HG02623 (cell line): ENCODE results near the gene FZD2.
"Not testable (repeated sequence)": the region's sequence is repeated elsewhere in the genome, so short reads cannot be mapped to it uniquely, and the experiment has no call there.

Source experiments
- ATAC-seq: cut with Tn5 transposase; IDR thresholded peaks from one replicate; pipeline ENCODE4 v1.9.1; 2021; ENCODE audit warnings: moderate library complexity; ENCODE audit not compliant: unreplicated experiment

Gene FZD2

DNA sequence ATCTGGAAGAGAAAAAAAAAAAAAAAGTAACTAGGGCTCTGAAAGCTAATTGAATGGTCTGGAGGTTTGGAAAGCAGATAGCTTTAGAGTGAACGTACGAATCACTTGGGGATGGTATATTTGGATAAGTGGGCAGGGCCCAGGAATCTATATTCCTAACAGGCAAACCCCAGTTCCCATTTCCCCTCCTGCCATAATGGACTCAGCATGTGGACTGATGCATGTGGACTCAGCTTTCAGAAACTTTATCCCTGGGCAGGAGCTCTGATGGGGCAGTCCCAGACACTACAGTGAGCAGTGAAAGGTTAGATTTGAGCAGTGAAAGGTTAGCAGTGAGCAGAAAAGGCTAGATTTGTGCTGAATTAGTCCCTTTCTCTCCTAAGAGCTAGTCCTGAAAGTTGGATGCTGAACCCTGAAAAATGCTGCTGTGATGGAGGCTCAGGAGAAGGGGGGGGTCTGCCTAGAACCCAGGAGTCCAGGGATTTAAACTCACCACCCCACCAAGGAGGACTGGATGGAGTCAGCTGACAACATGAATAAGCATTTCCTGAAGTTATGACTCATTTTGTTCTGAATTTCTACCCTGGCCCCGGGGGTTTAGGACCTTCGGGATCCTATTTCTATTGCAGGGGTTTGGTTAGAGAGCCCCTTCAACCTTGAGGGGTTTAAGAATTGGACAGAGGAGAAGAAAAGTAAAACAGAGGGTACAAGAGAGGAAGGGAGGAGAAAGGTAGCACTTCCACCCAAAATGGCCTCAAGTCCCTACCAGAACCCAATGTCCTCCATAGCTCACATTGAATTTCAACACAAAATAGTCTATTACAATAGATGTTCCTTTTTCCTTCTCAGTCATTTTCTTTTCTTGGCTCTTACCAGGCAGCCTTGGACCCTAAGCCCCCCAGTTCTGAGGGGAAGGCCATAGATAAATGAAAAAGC, 10.3 kb upstream of the FZD2 start:
- ATAC-seq: no peak

DNA sequence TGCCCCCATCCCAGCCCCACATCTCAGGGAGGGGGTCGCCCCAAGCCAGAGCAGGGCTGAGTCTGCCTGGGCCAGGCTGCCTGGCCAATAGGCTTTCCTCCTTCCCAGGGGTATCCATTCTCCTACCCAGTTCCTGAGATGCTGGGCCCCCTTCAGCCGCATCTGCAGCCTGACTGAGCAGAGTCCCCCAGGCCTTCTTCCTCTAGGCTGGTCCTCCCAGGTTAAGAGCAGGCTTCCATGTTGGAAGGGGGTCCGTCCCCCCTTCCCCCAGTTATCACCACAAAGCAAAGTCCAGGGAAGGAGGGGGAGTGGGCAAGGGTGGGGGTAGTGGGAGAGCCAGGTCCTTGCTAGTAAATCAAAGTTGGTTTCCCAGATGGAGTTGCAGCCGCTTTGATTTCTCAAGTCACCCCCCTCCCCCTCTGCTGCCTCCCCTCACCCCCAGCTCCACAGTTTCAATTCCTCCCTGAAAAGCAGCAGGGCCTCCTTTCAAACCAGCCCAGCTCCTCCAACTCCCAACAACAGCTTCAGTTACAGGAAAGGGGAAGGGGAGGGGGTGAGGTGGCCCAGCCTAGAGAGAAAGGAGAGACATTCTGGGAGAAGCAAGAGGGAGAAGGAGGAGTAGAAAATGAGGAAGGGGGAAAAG, 9.5 kb upstream of the FZD2 start:
- ATAC-seq: no peak

- no peak for ATAC-seq
Measured at GRCh38 chr17:44548376-44549230, 8.7 kb upstream of the FZD2 start.

DNA sequence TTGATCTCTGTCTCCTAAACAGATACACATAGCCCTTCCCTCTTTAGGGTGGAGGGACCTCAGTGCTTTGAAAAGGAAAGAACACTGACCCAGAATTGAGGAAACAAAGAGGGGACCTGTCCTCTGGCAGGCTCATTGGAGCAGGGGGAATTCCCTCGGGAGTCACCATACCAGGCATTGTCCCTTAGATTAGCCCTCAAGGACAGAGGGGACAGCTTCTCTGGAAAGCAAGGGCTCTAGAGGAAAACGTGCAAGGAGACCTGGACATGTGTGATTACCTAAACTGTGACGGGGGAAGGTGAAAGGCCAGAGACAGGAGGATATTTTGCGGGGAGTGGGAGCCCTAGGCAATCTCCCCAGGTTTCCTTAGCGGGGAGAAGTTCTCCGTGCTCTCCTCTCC, 7.6 kb upstream of the FZD2 start:
- ATAC-seq: no peak

DNA sequence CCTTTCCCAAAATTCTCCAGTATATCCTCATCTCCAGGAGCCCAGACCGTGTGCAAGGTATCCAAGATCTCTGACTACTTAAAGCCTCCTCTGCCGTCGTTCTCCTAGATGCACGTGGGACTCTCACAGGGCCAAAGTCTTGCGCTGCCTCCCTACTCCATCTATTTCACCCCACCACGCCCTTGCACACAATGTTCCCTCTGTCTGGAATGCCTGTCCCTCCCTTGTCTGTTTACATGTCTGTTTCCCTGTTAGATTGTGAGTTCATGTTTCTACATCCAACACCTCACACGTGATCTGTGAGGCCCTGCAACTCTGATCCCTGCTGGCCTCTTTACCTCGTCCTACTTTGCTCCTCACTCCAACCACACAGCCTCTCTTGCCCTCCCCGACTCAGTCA, 4.9 kb upstream of the FZD2 start:
- no peak for ATAC-seq

DNA sequence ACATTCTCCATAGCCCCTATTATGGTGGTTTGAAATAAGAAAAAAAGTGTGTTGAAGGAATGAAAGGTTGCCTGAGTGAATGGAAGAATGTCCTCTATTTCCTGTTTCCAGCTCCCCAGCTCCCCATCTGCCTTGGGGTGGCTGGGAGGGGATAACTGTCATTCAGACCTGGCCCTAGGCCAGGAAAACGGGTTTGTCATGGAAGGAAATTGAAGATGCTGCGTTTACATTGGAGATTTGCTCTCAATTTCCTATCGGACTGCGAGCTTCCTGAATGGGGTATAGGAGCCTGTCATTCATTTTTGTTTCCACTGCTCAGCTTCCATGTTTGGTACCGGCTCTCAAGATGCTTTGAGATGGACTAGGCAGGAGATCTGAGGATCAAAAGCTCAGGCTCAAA, 2.2 kb upstream of the FZD2 start:
- ATAC-seq: no peak

DNA sequence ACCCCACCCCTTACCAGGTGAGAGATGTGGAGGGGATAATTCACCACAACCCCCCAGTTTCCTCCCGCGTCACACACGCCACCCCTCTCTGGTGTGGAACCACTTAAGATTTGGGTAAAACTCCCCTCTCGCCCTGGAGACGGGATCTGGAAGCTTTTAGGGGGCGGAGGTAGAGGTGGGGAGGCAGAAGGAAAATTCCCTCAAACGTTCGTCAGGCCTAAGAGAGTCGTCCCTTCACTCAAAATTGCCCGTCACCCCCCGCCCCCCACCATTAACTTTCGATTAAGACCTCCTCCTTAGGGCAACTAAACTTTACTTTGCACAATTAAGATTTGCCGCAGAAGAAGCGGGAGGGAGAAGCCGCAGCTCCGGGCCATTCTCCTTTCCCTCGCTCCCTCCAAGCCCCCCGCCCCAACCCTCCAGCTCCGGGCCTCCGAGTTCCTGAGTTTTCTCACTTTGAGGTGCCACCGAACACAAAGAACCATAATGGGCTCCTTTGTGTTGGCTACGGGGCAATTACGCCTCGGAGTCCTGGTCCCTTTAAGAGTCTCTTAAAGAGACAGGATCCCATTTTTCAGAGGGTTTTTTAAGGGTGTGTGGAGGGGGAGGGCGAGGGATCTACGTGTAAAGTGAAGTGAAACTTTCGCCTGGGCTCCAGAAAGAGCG, 985 bp upstream of the FZD2 start:
- no peak for ATAC-seq

GRCh38 chr17:44557651-44558285, 484 bp downstream of the FZD2 start:
- ATAC-seq: no peak

GRCh38 chr17:44558334-44558709, 1.0 kb downstream of the FZD2 start:
- ATAC-seq: no peak

- no peak for ATAC-seq
Measured at GRCh38 chr17:44558710-44559633, 1.7 kb downstream of the FZD2 start.

DNA sequence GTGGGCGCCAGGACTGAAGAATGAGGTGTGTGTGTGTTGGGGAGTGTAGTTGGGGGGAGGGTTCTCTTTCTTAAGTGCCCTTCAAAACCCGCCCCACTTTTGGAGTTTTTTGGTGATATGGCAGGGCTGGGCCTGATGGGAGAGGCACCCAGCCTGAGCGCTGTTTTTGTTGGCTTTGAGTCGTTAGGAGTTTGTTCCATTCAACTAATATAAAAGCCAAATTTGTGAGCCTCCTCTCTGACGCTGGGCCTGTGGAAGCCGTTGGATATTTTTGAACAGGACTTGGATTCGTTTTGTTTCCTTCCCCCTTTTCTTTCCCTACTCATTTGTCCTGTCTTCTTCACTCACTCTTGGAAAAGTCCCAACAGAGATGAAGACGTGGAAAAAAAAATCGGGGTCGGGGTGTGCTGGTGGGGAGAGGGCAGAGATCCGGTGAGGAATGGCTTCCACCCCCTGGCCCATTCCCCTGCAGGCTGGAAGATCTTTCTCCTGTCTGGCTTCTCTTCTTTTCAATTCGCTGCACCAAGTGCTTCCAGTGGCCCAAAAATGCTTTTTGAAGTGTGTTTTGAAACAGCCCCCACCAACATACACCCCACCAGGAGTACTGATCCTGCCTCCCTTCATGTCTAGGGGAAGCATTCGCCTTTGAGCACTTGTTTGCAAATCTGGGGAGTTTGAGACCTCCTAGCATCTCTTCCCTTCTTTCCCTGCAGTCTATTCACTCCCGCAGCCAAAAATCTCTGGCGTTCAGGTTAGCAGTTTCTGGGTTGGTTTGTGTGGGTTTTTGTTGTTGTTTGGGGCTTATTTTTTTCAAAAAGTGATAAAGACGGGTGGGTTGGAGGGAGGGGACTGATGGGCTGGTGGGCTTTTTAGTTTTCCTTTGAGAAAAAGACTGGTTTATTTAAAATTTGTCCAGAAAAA, 2.6 kb downstream of the FZD2 start:
- no peak for ATAC-seq

DNA sequence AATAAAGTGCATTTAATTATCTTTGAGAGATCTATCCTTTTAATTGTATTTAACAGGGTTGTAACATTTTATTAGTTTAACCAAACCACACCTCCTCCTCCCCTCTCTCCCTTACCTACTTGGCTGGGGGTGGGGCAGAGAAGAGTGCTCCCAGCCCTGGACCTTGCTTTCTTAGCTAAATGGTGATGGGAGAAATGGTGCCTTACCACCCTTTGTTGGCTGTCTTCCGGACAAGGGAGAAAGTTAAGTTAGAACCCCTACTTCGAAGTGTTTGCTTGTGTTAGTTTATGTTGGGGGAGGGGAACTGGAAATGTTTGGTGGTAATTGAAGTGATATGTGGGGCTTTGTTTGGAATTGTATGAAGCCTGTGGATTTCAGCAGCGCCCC, 3.9 kb downstream of the FZD2 start:
- ATAC-seq: no peak

- no peak for ATAC-seq
Measured at GRCh38 chr17:44564429-44564828, 7.1 kb downstream of the FZD2 start.

DNA sequence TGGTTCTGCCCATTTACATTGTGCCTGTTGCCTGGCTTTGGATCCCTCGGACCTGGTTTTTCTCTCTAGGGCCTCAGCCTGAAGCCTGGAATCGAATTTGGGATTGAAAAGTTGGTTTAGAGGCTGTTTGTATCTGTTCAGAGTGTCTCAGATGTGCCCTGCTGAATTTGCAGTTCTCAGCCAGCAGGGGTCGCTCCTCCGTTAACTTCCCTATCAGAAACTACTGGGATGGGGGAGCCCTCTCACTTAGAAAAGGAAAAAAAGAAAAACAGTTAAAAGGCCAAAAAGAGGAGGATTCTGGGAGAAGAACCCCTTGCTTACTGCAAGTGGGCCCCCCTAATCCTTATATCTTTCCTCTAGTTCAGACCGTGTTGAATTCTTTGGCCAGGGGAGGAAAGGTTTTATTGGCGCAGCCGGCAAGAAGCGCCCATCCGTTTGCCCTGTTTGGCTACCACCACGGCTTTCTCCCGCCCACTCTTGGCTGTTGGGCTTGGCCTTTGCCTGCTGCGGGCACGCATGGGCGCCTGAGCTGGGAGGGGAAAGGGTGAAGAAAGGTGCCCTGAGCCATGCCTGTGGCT, 8.7 kb downstream of the FZD2 start:
- no peak for ATAC-seq

DNA sequence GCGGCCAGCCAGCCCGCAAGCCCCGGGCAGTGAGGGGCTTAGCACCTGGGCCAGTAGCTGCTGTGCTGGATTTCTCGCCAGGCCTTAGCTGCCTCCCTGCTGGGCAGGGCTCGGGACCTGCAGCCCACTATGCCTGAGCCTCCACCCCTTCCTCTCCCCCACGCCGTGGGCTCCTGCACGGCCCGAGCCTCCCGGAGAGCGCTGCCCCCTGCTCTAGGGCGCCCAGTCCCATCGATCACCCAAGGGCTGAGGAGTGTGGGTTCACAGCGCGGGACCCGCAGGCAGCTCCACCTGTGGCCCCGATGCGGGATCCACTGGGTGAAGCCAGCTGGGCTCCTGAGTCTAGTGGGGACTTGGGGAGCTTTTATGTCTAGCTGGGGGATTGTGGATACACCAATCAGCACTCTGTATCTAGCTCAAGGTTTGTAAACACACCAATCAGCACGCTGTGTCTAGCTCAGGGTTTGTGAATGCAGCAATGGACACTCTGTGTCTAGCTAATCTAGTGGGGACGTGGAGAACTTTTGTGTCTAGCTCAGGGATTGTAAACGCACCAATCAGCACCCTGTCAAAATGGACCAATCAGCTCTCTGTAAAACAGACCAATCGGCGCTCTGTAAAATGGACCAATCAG, 11.1 kb downstream of the FZD2 start:
- ATAC-seq: not testable (repeated sequence)

- no peak for ATAC-seq
Measured at GRCh38 chr17:44568945-44569858, 11.9 kb downstream of the FZD2 start.

DNA sequence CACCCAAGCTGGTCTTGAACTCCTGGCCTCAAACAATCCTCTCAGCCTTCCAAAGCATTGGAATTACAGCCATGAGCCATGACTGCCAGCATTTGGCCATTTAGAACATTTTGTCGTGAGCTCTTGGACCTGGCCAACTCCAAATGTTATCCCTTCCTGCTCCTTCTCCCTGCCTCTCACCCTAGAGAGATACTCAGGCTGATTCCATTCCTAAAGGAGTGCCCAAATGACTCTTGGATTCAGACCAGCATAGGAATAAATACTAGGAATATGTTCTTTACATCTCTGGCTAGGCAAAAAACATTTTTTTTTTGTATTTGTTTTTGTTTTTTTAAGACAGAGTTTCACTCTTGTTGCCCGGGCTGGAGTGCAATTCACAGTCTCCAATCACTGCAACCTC, 15.5 kb downstream of the FZD2 start:
- ATAC-seq: no peak
